GM12891 (cell line): ENCODE data around the gene SLC66A1.

Source experiments
- POLR2A ChIP-seq: IDR thresholded peaks from 2 replicates; pipeline ENCODE4 v1.6.1; 2011; ENCODE audit warnings: low read depth, low read length, control low read depth
- POLR2AphosphoS5 ChIP-seq: IDR thresholded peaks from 2 replicates; pipeline ENCODE4 v1.6.1; 2011; ENCODE audit warnings: low read depth, low read length, control low read depth
- POU2F2 ChIP-seq: IDR thresholded peaks from 2 replicates; pipeline ENCODE4 v1.6.1; 2011; ENCODE audit warnings: low read depth, mild to moderate bottlenecking, control low read depth, low read length, moderate library complexity
- SPI1 ChIP-seq: IDR thresholded peaks from 2 replicates; pipeline ENCODE4 v1.6.1; 2011; ENCODE audit warnings: low read depth, low read length, control low read depth
- TAF1 ChIP-seq: IDR thresholded peaks from 2 replicates; pipeline ENCODE4 v1.6.1; 2011; ENCODE audit warnings: low read depth, low read length, control low read depth

DNA sequence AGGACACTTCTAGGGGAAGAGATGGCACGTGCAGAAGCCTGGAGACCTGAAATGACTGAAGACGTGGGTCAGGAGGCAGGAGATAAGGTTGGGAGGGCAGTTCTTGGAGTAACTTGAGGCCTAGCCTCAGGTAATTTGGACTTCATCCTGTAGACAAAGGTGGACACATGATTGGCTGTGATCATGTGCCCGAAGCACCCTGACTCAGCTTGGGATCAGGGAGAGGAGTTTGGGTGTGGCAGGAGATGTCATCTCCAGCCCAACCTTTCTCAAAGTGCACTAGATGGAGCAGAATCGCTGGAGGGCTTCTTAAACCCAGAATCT lies 1.5 kb downstream of the SLC66A1 start:
- TF ChIP-seq POLR2AphosphoS5 (no peak), POLR2A (no peak), TAF1 (no peak), POU2F2 (no peak), SPI1 (no peak)
